ENCODE data around the gene GRAMD4. TPM values are rescaled to one million over a fixed set of nuclear protein-coding genes. Genes with fewer than 3 reads are reported as not detected.

The GRAMD4 gene
- polyA plus RNA-seq, 1 of the 3 experiments (the other 2 are of a cell fraction), result 15.5 TPM

GRCh38 chr22:46649141-46650077 is 29.2 kb downstream of the GRAMD4 start:
- H3F3A ChIP-seq (replicated peaks; ENCODE audit: insufficient read depth), result no peaks in the 10 kb centered on the region
- no peak overlapping the region for H3K4me3 ChIP-seq (ENCODE audit: low read depth in 2 of 2, low read length in 1 of 2)
- no peaks in the 10 kb centered on the region for H3K79me2 ChIP-seq (ENCODE audit: insufficient read depth)
- POLR2A ChIA-PET, result no interaction called here
- CTCF ChIA-PET, result interaction anchor here (0.6 to 1.6 kb wide), 3 partner anchors 11 to 86 kb away, joined by 3 to 6 read pairs (median 5); no protein-coding TSS in a partner anchor
- H3K27me3 ChIP-seq (ENCODE audit: insufficient read depth), result no peaks in the 10 kb centered on the region
- H2AFZ ChIP-seq (ENCODE audit: low read depth), result no peak overlapping the region
- H3K4me1 ChIP-seq (ENCODE audit: control insufficient read depth in 1 of 2, insufficient read depth in 2 of 2, low read depth in 1 of 2, low read length in 1 of 2), result peaks cover 0 to 41% of the 10 kb centered on the region in 2 experiments; a peak in 1 of 4 replicates
- H3K36me3 ChIP-seq (replicated peaks in 1 of 2; ENCODE audit: control insufficient read depth in 1 of 2, insufficient read depth in 2 of 2, low read length in 1 of 2), result no peaks in the 10 kb centered on the region
- no peak overlapping the region for H3K4me2 ChIP-seq
- no peak overlapping the region for H3K9ac ChIP-seq
- no peak for DNase-seq
- H3K27ac ChIP-seq (ENCODE audit: low read depth in 2 of 2, low read length in 1 of 2), result peak overlapping the region in 1 of 2 experiments; percentile 45; a peak in 2 of 4 replicates
- WGBS (ENCODE audit: low lambda C conversion rate), result 80% methylated on average over 20 of the region's 25 CpGs
- TF ChIP-seq MXI1 (IDR thresholded peaks at IDR 0.05; ENCODE audit: low read depth, low read length) (0 out of 2 replicates have a peak, but pooled peaks have one; percentile 18), RFX5 (IDR thresholded peaks at IDR 0.05; ENCODE audit: low read length) (no peak), TCF12 (IDR thresholded peaks at IDR 0.05) (no peak), EP300 (IDR thresholded peaks at IDR 0.05; ENCODE audit: borderline replicate concordance in 1 of 2, low read depth in 1 of 2, low read length in 1 of 2) (peak in 1 of 2 experiments; percentile 59; a peak in 2 of 4 replicates)
- 0 out of 2 replicates have a peak, but pooled peaks cover 3% of the 10 kb centered on the region for H4K20me1 ChIP-seq (ENCODE audit: insufficient read depth)
- no peaks in the 10 kb centered on the region for H3K9me3 ChIP-seq
- H3K9me2 ChIP-seq, result no peaks in the 10 kb centered on the region

GRCh38 chr22:46650078-46650810 is 30.1 kb downstream of the GRAMD4 start:
- no peak for DNase-seq
- Histone ChIP-seq H3K27ac (ENCODE audit: low read depth in 2 of 2, low read length in 1 of 2) (peak overlapping the region in 1 of 2 experiments; percentile 45; a peak in 1 of 4 replicates), H3K4me1 (ENCODE audit: control insufficient read depth in 1 of 2, insufficient read depth in 2 of 2, low read depth in 1 of 2, low read length in 1 of 2) (peaks cover 0 to 40% of the 10 kb centered on the region in 2 experiments; a peak in 1 of 4 replicates), H3F3A (replicated peaks; ENCODE audit: insufficient read depth) (no peaks in the 10 kb centered on the region), H4K20me1 (ENCODE audit: insufficient read depth) (0 out of 2 replicates have a peak, but pooled peaks cover 3% of the 10 kb centered on the region), H3K9me3 (no peaks in the 10 kb centered on the region), H3K4me3 (ENCODE audit: low read depth in 2 of 2, low read length in 1 of 2) (no peak overlapping the region), H3K4me2 (no peak overlapping the region), H3K36me3 (replicated peaks in 1 of 2; ENCODE audit: control insufficient read depth in 1 of 2, insufficient read depth in 2 of 2, low read length in 1 of 2) (no peaks in the 10 kb centered on the region), H3K27me3 (ENCODE audit: insufficient read depth) (no peaks in the 10 kb centered on the region), H3K9ac (no peak overlapping the region), H3K9me2 (no peaks in the 10 kb centered on the region), H2AFZ (ENCODE audit: low read depth) (no peak overlapping the region), H3K79me2 (ENCODE audit: insufficient read depth) (no peaks in the 10 kb centered on the region)
- POLR2A ChIA-PET, result no interaction called here
- WGBS (ENCODE audit: low lambda C conversion rate), result 88% methylated on average over 15 of the region's 25 CpGs
- CTCF ChIA-PET, result interaction anchor here (1.1 to 1.6 kb wide), 3 partner anchors 10 to 87 kb away, joined by 3 to 6 read pairs (median 5); no protein-coding TSS in a partner anchor
- no peak for TF ChIP-seq SMC3 (IDR thresholded peaks at IDR 0.05; ENCODE audit: low read depth, low read length)
- TF ChIP-seq NRF1 (IDR thresholded peaks at IDR 0.05; ENCODE audit: low read depth, low read length), result no peak
- no peak for TF ChIP-seq CTCF (IDR thresholded peaks at IDR 0.05)
- TF ChIP-seq GATA2 (CRISPR knock-in tag; IDR thresholded peaks at IDR 0.05), result no peak
- TF ChIP-seq NFIC (IDR thresholded peaks at IDR 0.05; ENCODE audit: borderline replicate concordance), result no peak
- no peak for TF ChIP-seq RAD21 (IDR thresholded peaks at IDR 0.05; ENCODE audit: low read length)
- no peak for TF ChIP-seq USF2 (IDR thresholded peaks at IDR 0.05; ENCODE audit: borderline replicate concordance, low read depth, low read length)
- TF ChIP-seq MEF2A (IDR thresholded peaks at IDR 0.05; ENCODE audit: borderline replicate concordance, low read depth), result no peak
- TF ChIP-seq TCF12 (IDR thresholded peaks at IDR 0.05), result no peak
- no peak for TF ChIP-seq ZBTB33 (IDR thresholded peaks at IDR 0.05; ENCODE audit: borderline replicate concordance, low read depth)
- TF ChIP-seq GABPA (IDR thresholded peaks at IDR 0.05; ENCODE audit: low read depth), result no peak
- TF ChIP-seq ELF1 (IDR thresholded peaks at IDR 0.05), result no peak
- TF ChIP-seq JUND (IDR thresholded peaks at IDR 0.05), result no peak
- TF ChIP-seq FOSL2 (IDR thresholded peaks at IDR 0.05; ENCODE audit: borderline replicate concordance, low read depth), result no peak
- no peak for TF ChIP-seq EZH2phosphoT487 (IDR thresholded peaks at IDR 0.05; ENCODE audit: borderline replicate concordance, low read depth)

All from SK-N-SH (cell line).